Measurements from ENCODE around the gene FBXO22.

- TF ChIP-seq CTCF (IDR thresholded peaks at IDR 0.05) = no peak
- TF ChIP-seq POLR2A (IDR thresholded peaks at IDR 0.05) = no peak
Observed at GRCh38 chr15:75927601-75928000, 23.9 kb downstream of the FBXO22 start.
